ENCODE data around the gene GABRB1.

The GABRB1 gene

DNA sequence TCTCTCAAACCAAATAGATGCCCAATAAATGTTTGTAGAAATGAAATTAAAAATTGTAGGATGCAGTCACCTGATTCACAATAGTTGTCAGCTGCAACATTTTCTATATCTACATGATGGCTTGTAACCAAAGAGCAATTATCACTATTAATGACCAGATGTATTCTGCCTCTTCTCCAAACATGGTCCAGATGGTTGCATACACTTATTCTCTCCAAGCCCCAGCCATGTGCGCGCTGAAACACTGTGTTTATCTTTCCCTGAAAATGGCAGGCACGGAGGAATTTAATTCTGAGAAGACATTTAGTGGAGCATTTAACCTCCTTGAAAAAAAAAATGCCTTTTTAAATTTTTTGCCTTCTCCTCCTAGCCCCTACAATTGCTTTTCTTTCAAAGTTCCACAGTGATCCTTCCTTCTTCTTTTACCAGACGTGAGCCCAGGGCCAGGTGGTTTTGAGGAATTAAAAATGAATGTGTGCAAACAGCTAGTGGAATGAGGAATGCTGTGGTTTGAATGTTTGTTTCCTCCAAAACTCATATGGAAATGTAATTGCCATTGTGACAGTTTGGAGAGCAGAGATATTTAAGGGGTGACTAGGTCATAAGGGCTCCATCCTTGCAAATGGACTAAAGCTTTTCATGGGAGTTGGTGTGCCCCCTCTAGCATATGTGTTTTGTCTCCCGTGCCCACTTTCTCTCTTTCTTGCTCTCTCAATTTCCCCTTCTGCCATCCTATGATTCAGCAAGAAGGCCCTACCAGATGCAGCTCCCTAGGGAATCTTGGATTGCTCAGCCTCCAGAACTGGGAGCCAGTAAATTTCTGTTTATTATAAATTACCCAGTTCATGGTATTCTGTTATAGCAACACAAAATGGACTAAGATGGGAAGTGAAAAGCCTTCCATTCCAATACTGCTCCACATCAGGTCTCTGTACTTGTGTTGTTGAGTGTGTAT lies 136.0 kb downstream of the GABRB1 start:
- TF ChIP-seq, protein P1, sequence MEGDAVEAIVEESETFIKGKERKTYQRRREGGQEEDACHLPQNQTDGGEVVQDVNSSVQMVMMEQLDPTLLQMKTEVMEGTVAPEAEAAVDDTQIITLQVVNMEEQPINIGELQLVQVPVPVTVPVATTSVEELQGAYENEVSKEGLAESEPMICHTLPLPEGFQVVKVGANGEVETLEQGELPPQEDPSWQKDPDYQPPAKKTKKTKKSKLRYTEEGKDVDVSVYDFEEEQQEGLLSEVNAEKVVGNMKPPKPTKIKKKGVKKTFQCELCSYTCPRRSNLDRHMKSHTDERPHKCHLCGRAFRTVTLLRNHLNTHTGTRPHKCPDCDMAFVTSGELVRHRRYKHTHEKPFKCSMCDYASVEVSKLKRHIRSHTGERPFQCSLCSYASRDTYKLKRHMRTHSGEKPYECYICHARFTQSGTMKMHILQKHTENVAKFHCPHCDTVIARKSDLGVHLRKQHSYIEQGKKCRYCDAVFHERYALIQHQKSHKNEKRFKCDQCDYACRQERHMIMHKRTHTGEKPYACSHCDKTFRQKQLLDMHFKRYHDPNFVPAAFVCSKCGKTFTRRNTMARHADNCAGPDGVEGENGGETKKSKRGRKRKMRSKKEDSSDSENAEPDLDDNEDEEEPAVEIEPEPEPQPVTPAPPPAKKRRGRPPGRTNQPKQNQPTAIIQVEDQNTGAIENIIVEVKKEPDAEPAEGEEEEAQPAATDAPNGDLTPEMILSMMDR (IDR thresholded peaks at IDR 0.05; ENCODE audit: borderline replicate concordance, insufficient read depth, low read depth, low read length), result no peak
- no peak overlapping the region for H3K4me3 ChIP-seq (ENCODE audit: low read depth, low read length)

DNA sequence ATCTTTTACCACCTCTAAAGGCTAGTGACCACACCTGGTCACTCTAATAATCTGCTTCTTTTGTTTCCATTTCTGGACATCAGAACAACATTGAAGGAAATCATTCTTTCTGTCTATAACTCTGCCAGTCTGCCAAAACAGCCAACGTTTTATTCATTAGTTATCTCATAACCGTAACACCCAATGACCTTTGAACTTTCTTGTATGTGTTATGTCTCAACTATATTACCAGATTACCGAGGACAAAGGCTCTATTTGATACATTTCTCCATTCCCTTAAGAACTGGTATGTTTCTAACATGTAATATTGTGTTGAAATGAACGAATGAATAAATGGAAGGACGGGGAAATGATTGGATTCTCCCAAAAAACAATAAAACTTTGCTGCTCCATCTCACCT lies 152.7 kb downstream of the GABRB1 start:
- no peak overlapping the region for H3K4me3 ChIP-seq (ENCODE audit: low read depth, low read length)
- TF ChIP-seq, protein P1 (IDR thresholded peaks at IDR 0.05; ENCODE audit: borderline replicate concordance, insufficient read depth, low read depth, low read length), result no peak

DNA sequence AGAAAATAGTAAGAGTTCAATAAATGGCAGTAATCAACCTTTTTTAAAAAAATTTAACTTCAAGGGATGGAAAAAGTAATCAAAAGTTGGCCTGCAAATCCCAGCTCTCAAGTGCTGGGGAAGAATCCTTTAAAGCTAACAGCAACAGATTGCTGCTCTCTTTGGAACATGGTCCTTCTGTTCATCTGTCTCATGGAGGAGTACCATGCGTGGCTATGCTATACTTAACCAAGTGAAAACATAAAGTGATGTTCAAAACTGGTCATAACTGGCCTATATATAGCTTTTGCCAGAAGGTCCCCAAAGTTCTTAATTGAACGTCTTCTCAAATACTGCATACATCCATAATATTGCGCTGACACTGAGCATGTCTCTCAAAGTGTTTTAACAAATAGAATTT lies 154.4 kb downstream of the GABRB1 start:
- H3K4me3 ChIP-seq (ENCODE audit: low read depth, low read length), result no peak overlapping the region
- TF ChIP-seq, protein P1 (IDR thresholded peaks at IDR 0.05; ENCODE audit: borderline replicate concordance, insufficient read depth, low read depth, low read length), result no peak

DNA sequence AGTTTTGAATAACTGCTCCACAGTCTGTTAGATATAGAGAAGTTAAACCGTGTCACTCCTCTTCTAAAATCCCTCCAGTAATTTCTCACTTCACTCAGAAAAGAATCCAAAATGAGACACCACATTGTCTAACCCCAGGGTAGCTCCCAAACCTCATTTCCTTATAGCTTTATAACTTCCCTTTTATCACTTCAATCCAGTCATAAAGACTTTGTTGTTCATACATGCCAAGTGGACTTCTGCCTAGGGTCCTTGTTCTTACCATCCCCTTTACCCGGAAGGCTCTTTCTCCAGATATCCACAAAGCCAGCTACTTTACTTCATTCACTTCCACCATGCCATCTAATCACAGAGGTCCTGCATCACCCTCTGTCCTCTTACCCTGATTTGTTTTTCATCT lies 156.2 kb downstream of the GABRB1 start:
- H3K4me3 ChIP-seq (ENCODE audit: low read depth, low read length), result no peak overlapping the region
- TF ChIP-seq, protein P1 (IDR thresholded peaks at IDR 0.05; ENCODE audit: borderline replicate concordance, insufficient read depth, low read depth, low read length), result no peak

DNA sequence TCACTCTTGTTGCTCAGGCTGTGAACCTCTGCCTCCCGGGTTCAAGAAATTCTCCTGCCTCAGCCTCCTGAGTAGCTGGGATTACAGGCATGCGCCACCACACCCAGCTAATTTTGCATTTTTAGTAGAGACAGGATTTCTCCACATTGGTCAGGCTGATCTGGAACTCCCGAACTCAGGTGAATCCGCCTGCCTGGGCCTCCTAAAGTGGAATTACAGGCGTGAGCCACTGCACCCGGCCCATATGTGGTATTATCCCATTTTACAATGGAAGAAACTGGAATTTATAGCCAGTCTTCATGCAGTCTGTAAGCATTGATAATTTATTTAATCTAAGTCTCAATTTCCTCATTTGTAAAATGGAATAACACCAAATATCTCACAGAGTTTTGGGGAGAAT lies 161.8 kb downstream of the GABRB1 start:
- no peak overlapping the region for H3K4me3 ChIP-seq (ENCODE audit: low read depth, low read length)
- TF ChIP-seq, protein P1 (IDR thresholded peaks at IDR 0.05; ENCODE audit: borderline replicate concordance, insufficient read depth, low read depth, low read length), result no peak

DNA sequence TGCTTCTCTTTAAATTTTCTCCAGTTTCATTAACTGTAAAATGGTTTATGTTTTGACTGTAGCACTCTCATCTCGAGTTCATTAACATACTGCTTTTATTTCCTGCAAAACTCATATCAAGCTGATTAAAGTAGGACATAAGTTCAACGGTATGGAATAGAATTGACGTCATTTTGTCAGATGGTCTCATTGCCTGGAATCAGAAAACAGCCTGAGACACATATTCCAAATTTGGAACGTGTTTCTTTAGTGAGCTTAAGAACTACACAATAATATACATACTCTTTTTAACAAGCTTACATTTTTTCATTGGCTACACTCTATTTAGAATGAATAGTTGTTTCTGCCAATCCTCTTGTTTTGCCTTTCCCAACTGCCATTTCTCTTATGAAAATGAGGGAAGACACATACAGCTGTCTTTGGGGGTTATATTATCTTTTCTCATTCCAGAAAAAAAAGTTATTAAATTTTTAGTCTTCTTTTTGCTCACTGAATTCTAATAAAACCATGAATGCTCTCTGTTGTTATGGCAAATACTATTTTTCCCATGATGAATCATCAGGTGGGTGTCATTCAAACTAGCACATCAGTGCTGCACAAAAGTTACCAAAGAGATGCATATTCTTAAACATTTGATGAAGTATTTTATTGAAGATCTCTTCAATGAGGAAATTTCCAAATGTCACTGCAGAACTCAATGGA lies 162.8 kb downstream of the GABRB1 start:
- H3K4me3 ChIP-seq (ENCODE audit: low read depth, low read length), result no peak overlapping the region
- TF ChIP-seq, protein P1 (IDR thresholded peaks at IDR 0.05; ENCODE audit: borderline replicate concordance, insufficient read depth, low read depth, low read length), result no peak

Data from GM12875 (cell line).